Skeletal muscle satellite cell (primary cell): ENCODE data around the gene CLCN3.
"Not testable (repeated sequence)": the region's sequence is repeated elsewhere in the genome, so short reads cannot be mapped to it uniquely, and the experiment has no call there.

Source experiments
- H3K27me3 ChIP-seq: 2 replicates; pipeline ENCODE4 v1.7.0; 2013; ENCODE audit warnings: low read length; ENCODE audit not compliant: control insufficient read depth, insufficient read depth
- H3K36me3 ChIP-seq: 2 replicates; pipeline ENCODE4 v1.7.0; 2013; ENCODE audit warnings: mild to moderate bottlenecking, control low read depth, low read length; ENCODE audit not compliant: insufficient read depth
- H3K4me1 ChIP-seq: 2 replicates; pipeline ENCODE4 v1.7.0; 2013; ENCODE audit warnings: low read length; ENCODE audit not compliant: control insufficient read depth, insufficient read depth
- H3K4me2 ChIP-seq: 2 replicates; pipeline ENCODE4 v1.7.0; 2013; ENCODE audit warnings: mild to moderate bottlenecking, low read length
- H3K4me3 ChIP-seq: 2 replicates; pipeline ENCODE4 v1.7.0; 2013; ENCODE audit warnings: low read length
- H3K9ac ChIP-seq: 2 replicates; pipeline ENCODE4 v1.7.0; 2013; ENCODE audit warnings: mild to moderate bottlenecking, low read depth, low read length, moderate library complexity
- H3K9me3 ChIP-seq: replicated peaks from 2 replicates; pipeline ENCODE4 v1.7.0; 2013; ENCODE audit warnings: mild to moderate bottlenecking, control low read depth, low read length

CLCN3 gene

DNA sequence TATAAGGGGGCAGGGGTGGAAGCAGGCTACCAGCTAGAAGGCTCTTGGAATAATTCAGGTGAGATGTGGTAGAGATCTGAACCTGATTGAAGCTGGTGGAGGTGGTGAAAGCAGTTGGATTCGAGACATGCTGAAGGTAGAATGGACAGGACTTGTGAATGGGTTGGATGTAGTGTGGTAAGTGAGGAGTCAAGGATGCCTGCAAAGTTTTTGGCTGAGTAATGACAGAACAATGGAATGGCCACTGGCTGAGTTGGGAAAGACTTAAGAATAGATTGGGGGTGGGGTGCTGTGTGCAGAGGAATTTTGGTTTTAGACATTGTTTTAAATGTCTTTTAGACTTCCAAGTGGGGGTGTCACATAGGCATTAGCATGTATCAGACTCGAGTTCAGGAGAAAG, 103.9 kb downstream of the CLCN3 start:
- Histone ChIP-seq H3K36me3 (peaks cover 11% of the 10 kb centered on the region), H3K27me3 (no peaks in the 10 kb centered on the region), H3K4me2 (no peak overlapping the region), H3K4me3 (no peak overlapping the region), H3K4me1 (peaks cover 8% of the 10 kb centered on the region), H3K9me3 (no peaks in the 10 kb centered on the region), H3K9ac (no peak overlapping the region)

GRCh38 chr4:169727616-169728015, 107.2 kb downstream of the CLCN3 start:
- Histone ChIP-seq H3K9me3 (no peaks in the 10 kb centered on the region), H3K36me3 (peaks cover 11% of the 10 kb centered on the region), H3K4me2 (no peak overlapping the region), H3K4me3 (no peak overlapping the region), H3K4me1 (peaks cover 8% of the 10 kb centered on the region), H3K9ac (no peak overlapping the region), H3K27me3 (no peaks in the 10 kb centered on the region)

- Histone ChIP-seq H3K27me3 (no peaks in the 10 kb centered on the region), H3K4me2 (no peak overlapping the region), H3K9me3 (no peaks in the 10 kb centered on the region), H3K9ac (no peak overlapping the region), H3K4me1 (no peaks in the 10 kb centered on the region), H3K36me3 (peaks cover 16% of the 10 kb centered on the region), H3K4me3 (no peak overlapping the region)
Measured at GRCh38 chr4:169730564-169730963, 110.2 kb downstream of the CLCN3 start.

DNA sequence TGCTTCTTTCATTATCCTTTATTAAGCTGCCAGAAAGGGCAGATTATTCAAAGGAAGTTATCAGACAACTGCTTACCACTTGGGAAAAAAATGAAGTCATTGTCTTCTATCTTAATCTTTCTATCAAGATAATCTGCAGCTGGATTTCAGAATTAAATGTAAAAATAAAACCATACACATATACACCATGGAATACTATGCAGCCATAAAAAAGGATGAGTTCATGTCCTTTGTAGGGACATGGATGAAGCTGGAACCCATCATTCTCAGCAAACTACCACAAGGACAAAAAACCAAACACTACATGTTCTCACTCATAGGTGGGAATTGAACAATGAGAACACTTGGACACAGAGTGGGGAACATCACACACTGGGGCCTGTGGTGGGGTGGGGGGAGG, 118.2 kb downstream of the CLCN3 start:
- H3K27me3 ChIP-seq, H3K4me3 ChIP-seq, H3K4me2 ChIP-seq, H3K4me1 ChIP-seq, H3K9ac ChIP-seq, H3K9me3 ChIP-seq: not testable (repeated sequence)
- peaks cover 22% of the 10 kb centered on the region for H3K36me3 ChIP-seq

- H3K4me1 ChIP-seq = peaks cover 9% of the 10 kb centered on the region
- H3K9ac ChIP-seq = no peak overlapping the region
- H3K36me3 ChIP-seq = peaks cover 16% of the 10 kb centered on the region
Measured at GRCh38 chr4:169741569-169741968, 121.2 kb downstream of the CLCN3 start.

DNA sequence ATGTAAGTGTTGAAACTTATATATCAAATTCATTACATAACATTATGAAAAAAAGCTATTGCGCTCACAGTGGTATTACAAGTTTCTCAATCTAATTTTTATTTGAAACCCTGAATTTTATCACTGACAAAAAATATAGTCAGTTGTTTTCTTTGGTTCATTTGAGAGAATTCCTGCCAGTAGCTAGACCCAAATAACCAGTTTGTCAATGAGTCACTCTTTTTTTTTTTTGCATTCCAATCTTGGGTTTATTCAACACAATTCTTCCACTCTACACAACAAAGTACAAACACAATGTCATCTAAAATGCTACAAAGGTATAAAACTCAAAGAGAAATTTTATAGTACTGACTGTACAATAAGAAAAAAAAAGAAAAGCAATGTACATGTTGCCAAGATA, 124.2 kb downstream of the CLCN3 start:
- Histone ChIP-seq H3K9me3 (no peaks in the 10 kb centered on the region), H3K4me2 (peak overlapping the region; percentile 51), H3K36me3 (peaks cover 24% of the 10 kb centered on the region), H3K9ac (no peak overlapping the region), H3K4me3 (no peak overlapping the region), H3K27me3 (no peaks in the 10 kb centered on the region), H3K4me1 (peaks cover 9% of the 10 kb centered on the region)

More at GRCh38 chr4:169741569-169741968, 121.2 kb downstream of the CLCN3 start:
- no peaks in the 10 kb centered on the region for H3K9me3 ChIP-seq
- no peak overlapping the region for H3K4me2 ChIP-seq
- no peaks in the 10 kb centered on the region for H3K27me3 ChIP-seq
- no peak overlapping the region for H3K4me3 ChIP-seq

GRCh38 chr4:169745291-169745690, 124.9 kb downstream of the CLCN3 start:
- Histone ChIP-seq H3K9ac (no peak overlapping the region), H3K27me3 (no peaks in the 10 kb centered on the region), H3K4me2 (peak overlapping the region; percentile 51), H3K4me1 (peaks cover 9% of the 10 kb centered on the region), H3K36me3 (peaks cover 18% of the 10 kb centered on the region), H3K4me3 (no peak overlapping the region), H3K9me3 (no peaks in the 10 kb centered on the region)

- peak overlapping the region; percentile 95 for H3K4me3 ChIP-seq
- H3K36me3 ChIP-seq = no peaks in the 10 kb centered on the region
- H3K4me2 ChIP-seq = peak overlapping the region; percentile 91
- peaks cover 9% of the 10 kb centered on the region for H3K4me1 ChIP-seq
- H3K27me3 ChIP-seq = no peaks in the 10 kb centered on the region
- H3K9ac ChIP-seq = peak overlapping the region; percentile 84
- no peaks in the 10 kb centered on the region for H3K9me3 ChIP-seq
Measured at GRCh38 chr4:169756971-169757574, 136.7 kb downstream of the CLCN3 start.

GRCh38 chr4:169757575-169758184, 137.3 kb downstream of the CLCN3 start, which contains the start of gene HPF1:
Gene HPF1 (minus strand): TSS chr4:169757944. CDS start chr4:169757877, 67 bp downstream.
- Histone ChIP-seq H3K4me3 (peak within 1 kb of the TSS; percentile 95), H3K9ac (peak within 1 kb of the TSS; percentile 84), H3K4me2 (peak within 1 kb of the TSS; percentile 91), H3K36me3 (no peaks in the 10 kb centered on the region), H3K9me3 (no peaks in the 10 kb centered on the region), H3K4me1 (peaks cover 9% of the 10 kb centered on the region), H3K27me3 (no peaks in the 10 kb centered on the region)

DNA sequence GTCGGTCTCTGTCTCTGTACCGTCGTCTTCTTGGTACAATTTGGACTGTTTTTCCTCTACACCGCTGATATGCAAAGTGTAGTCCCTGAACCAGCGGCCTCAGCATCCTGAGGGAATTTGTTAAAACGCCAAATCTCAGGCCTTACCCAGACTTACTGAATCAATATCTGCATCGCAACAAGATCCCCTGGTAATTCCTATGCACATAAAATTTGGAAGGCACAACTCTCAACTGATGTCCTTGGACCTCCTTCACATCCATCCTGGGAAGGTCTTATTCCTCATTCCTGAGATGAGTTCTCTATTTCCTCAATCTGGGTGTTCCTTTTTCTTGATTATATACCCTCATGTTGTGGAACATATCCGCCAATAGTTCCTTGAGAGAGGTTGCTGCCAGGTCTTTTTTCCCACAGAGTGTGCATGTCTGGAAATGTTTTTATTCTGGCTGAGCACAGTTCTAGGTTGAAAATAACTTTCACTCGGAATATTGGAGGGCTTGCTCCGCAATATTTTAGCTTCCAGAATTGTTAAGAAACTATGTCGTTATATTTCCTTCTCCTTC, 138.1 kb downstream of the CLCN3 start:
- Histone ChIP-seq H3K9me3 (no peaks in the 10 kb centered on the region), H3K4me3 (no peak overlapping the region), H3K27me3 (peaks cover 4% of the 10 kb centered on the region), H3K9ac (no peak overlapping the region), H3K36me3 (no peaks in the 10 kb centered on the region), H3K4me2 (peak overlapping the region; percentile 91), H3K4me1 (peaks cover 9% of the 10 kb centered on the region)

GRCh38 chr4:169761846-169762245, 141.5 kb downstream of the CLCN3 start:
- no peak overlapping the region for H3K4me3 ChIP-seq
- no peak overlapping the region for H3K9ac ChIP-seq
- H3K36me3 ChIP-seq = no peaks in the 10 kb centered on the region
- H3K4me1 ChIP-seq = peaks cover 1% of the 10 kb centered on the region
- no peaks in the 10 kb centered on the region for H3K9me3 ChIP-seq
- H3K4me2 ChIP-seq = no peak overlapping the region
- peaks cover 4% of the 10 kb centered on the region for H3K27me3 ChIP-seq

GRCh38 chr4:169765835-169766234, 145.5 kb downstream of the CLCN3 start:
- H3K4me2 ChIP-seq = no peak overlapping the region

More at GRCh38 chr4:169765835-169766234, 145.5 kb downstream of the CLCN3 start:
- no peak overlapping the region for H3K9ac ChIP-seq
- H3K36me3 ChIP-seq = no peaks in the 10 kb centered on the region
- H3K9me3 ChIP-seq = no peaks in the 10 kb centered on the region
- H3K4me1 ChIP-seq = peaks cover 2% of the 10 kb centered on the region
- H3K27me3 ChIP-seq = peaks cover 10% of the 10 kb centered on the region
- H3K4me3 ChIP-seq = no peak overlapping the region
